GM12891 (cell line): ENCODE results near the gene MED13L.
A peak's percentile ranks its signal among the peaks of the same experiment; 100 is the strongest.

Experiments used
- DNase-seq: peaks from one replicate; pipeline ENCODE4 v3.0.0; 2011; ENCODE audit warnings: low spot score; ENCODE audit not compliant: insufficient read length
- FAIRE-seq: peaks from 2 replicates; lab custom pipeline; 2011; peaks lifted over from hg19 to GRCh38; lab: Jason Lieb, UNC
- PAX5 ChIP-seq: IDR thresholded peaks from 2 replicates; pipeline ENCODE4 v1.6.1; 2011; ENCODE audit warnings: low read length, moderate library complexity, mild to moderate bottlenecking; ENCODE audit not compliant: insufficient read depth, severe bottlenecking
- POLR2A ChIP-seq: IDR thresholded peaks from 2 replicates; pipeline ENCODE4 v1.6.1; 2011; ENCODE audit warnings: low read depth, low read length, control low read depth
- POLR2AphosphoS5 ChIP-seq: IDR thresholded peaks from 2 replicates; pipeline ENCODE4 v1.6.1; 2011; ENCODE audit warnings: low read depth, low read length, control low read depth
- POU2F2 ChIP-seq: IDR thresholded peaks from 2 replicates; pipeline ENCODE4 v1.6.1; 2011; ENCODE audit warnings: low read depth, mild to moderate bottlenecking, control low read depth, low read length, moderate library complexity
- SPI1 ChIP-seq: IDR thresholded peaks from 2 replicates; pipeline ENCODE4 v1.6.1; 2011; ENCODE audit warnings: low read depth, low read length, control low read depth
- TAF1 ChIP-seq: IDR thresholded peaks from 2 replicates; pipeline ENCODE4 v1.6.1; 2011; ENCODE audit warnings: low read depth, low read length, control low read depth

MED13L gene

DNA sequence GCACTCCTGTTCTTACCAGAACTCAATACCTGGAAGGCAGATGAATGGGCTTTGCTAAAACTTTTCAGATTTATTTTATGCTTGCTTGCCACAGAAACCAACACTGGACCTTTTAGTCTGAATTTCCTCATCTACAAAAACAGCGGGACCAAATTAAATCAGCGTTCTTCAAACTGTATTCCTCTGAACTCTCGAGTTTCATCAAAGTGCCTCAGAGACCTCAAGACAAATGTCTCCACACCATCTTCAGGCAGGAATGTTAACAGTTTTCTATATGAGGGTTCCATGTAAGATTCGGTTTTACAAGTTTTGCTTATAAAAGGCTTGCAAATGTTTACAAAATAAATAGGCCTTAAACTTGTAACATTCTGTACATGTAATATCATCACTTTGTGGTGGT, 74.6 kb downstream of the MED13L start:
- no peak for TF ChIP-seq POLR2AphosphoS5
- TF ChIP-seq SPI1, result no peak
- TF ChIP-seq POU2F2, result no peak
- no peak for TF ChIP-seq PAX5
- no peak for FAIRE-seq
- no peak for DNase-seq

DNA sequence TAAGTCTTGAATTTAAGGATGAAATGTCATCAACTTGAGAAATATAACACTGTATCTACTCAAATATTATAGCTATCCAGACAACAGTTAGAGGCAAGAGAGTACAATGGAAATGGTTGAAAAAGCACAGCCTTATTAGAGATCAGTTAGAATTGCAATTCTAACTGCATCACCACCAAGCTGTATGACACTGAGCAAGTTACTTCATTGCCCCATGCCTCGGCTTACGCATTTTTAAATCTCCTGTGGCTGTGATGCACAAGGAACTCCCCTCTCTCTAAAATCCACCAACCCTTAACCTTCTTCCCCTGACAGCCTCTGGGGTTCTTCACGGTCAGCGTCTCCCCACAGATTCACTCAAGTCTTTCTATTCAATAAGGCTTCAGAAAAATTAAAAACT, 75.1 kb downstream of the MED13L start:
- no peak for DNase-seq
- peak; percentile 45 for FAIRE-seq
- TF ChIP-seq TAF1, result no peak
- TF ChIP-seq POU2F2, result no peak
- TF ChIP-seq POLR2A, result no peak
- no peak for TF ChIP-seq SPI1
- no peak for TF ChIP-seq POLR2AphosphoS5
- TF ChIP-seq PAX5, result no peak

- no peak for FAIRE-seq
- no peak for DNase-seq
- TF ChIP-seq PAX5 (no peak), TAF1 (no peak), POLR2AphosphoS5 (no peak), POLR2A (no peak), POU2F2 (no peak)
These were observed 75.6 kb downstream of the MED13L start for GRCh38 chr12:116201908-116202307.

GRCh38 chr12:116201359-116201758, 76.1 kb downstream of the MED13L start:
- no peak for FAIRE-seq
- DNase-seq, result no peak

DNA sequence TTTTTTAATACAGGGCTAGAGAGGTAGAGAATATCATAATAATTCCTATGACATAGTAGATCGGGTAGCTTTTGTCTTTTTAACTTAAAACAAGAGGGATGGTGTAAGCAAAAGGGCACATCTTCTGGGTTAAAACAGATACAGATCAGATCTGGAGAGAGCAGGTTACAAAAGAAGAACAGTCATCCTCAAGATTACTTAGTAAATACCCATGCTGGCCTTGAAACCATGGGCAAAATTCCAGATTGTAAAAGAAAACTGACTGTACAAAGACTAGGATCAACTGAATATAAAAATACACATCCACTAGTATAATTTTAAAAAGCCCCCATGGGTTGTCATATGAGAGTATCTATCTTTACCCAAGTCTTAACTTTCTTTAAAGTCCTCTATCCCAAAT, 76.7 kb downstream of the MED13L start:
- FAIRE-seq, result no peak

More at GRCh38 chr12:116201359-116201758, 76.1 kb downstream of the MED13L start:
- TF ChIP-seq SPI1 (no peak), TAF1 (no peak), POLR2A (no peak), POU2F2 (no peak)

DNA sequence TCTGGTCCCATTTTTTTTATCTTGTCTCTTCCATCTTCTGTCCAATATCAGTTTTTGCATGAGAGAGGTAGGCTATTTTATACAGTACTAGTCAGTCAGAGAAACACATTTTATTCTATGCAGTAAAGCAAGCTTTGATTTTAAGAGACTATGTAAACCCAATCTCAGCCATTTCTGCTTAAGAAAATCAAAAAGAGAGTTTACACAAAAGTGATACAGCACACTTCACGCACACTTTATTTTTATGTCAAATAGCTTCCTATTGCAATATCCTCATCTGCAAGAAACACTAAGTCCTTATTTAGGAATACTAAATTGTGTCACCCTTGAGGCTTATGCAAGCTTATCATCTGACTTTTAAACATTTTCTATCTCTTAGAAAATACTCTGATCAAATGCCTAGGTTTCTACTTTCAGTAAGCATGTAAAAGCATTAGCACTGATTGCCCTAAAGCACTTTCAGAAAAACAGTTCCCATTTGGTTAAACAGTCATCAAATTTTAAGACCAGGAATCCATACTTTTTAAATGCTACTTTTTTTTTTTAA, 78.3 kb downstream of the MED13L start:
- DNase-seq (no peak), FAIRE-seq (no peak)
- TF ChIP-seq POLR2A, result no peak
- no peak for TF ChIP-seq PAX5
- TF ChIP-seq TAF1, result no peak
- TF ChIP-seq SPI1, result no peak
- TF ChIP-seq POU2F2, result no peak
- no peak for TF ChIP-seq POLR2AphosphoS5

More for the DNA sequence above, 76.7 kb downstream of the MED13L start:
- no peak for DNase-seq
- TF ChIP-seq POLR2A (no peak), POLR2AphosphoS5 (no peak), POU2F2 (no peak), SPI1 (no peak), PAX5 (no peak), TAF1 (no peak)

DNA sequence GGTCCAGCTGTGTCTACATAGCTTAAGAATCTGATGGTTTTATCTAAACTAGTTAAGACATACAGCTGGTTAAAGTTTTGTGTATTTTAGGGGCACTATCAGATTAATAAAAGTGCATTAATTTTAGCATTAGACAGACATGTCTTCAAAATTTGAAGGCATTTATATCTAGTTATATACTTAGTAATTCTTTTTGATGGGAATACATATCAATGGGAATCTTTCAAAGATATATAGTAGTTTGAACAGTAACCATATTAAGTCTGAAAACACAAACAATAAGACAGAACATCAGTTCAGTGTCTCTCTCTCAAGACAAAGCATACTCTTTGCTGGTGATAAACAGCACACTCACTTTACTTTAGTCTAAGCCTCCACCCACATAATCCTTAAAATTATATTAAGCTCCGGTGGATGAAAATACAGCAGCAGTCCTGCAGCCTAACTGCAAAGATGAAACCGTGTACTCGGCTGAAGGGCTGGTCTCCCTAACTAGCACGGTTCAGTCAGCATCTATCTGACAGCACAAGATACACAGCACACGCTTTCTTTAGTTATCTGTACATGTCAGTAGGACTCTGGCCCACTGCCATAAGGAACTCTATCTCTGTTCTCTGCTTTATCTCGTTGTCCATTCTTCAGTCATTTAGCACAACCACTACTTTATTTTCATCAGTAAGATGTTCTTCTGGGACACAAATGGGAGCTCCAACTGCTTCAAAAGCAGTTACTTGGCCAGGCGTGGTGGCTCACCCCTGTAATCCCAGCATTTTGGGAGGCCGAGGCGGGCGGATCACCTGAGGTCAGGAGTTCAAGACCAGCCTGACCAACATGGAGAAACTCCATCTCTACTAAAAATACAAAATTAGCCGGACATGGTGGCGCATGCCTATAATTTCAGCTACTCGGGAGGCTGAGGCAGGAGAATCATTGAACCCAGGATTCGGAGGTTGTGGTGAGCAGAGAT, 80.5 kb downstream of the MED13L start:
- FAIRE-seq (peak; percentile 78), DNase-seq (no peak)
- TF ChIP-seq PAX5, result no peak
- no peak for TF ChIP-seq POLR2AphosphoS5
- no peak for TF ChIP-seq POLR2A
- TF ChIP-seq TAF1, result no peak
- no peak for TF ChIP-seq SPI1
- TF ChIP-seq POU2F2, result no peak

DNA sequence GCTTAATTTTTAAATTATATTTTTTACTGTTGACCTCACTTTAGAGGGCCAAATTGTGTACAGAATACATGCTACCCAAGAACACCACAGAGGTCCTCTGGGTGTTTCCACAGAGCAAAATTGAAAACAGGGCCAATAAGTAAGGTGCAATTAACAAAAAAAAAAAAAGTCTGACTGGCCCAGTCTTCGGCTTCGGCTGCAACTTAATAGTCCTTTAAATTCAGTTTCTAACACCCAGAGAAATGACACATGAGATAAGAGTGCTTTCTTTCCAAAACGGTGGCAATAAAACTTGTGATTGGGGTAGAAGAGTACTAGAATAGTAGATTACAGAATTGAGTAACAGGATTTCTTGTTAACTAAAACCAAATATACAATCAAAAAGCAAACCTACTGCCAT, 81.3 kb downstream of the MED13L start:
- TF ChIP-seq TAF1 (no peak), POLR2AphosphoS5 (no peak), SPI1 (no peak), POU2F2 (no peak), PAX5 (no peak), POLR2A (no peak)
- FAIRE-seq, result no peak
- no peak for DNase-seq

DNA sequence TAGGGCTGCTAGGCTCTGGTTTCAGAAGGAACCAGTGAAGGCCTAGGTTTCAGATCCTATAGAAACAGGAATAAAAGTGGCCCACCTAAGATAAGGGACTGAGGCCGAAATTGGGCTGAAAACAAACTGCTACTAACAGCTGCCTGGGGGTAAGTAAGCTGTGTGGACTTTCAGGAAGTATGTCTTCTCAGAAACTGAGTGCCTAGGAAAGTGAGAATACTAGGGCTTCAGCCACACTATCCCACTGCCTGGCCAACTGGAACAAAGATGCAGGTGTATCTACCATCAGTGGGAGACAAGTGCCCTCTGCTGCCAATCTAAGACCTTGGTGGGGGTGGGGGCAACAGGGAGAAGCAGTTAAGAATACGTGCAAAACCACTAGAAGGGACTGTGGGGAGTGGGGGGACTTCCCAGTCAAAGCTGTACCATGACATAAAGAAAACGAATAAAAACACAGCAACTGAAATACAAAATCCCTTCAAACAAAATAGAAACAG, 82.5 kb downstream of the MED13L start:
- no peak for DNase-seq
- TF ChIP-seq PAX5, result peak; percentile 45
- TF ChIP-seq POLR2AphosphoS5, result peak; percentile 28; the same call in 1 of the 2 replicates
- peak; percentile 52; the same call in 1 of the 2 replicates for TF ChIP-seq POLR2A
- peak; percentile 21; the same call in 1 of the 2 replicates for TF ChIP-seq POU2F2
- TF ChIP-seq SPI1, result peak; percentile 69
- TF ChIP-seq TAF1, result no peak
- peak; percentile 94 for FAIRE-seq
